ENCODE measurements around the gene CFAP92.

GRCh38 chr3:128864351-128864811, 129.5 kb downstream of the CFAP92 start:
- TF ChIP-seq CTCF (IDR thresholded peaks at IDR 0.05) (no peak), POLR2A (IDR thresholded peaks at IDR 0.05) (no peak)

Data from sigmoid colon (tissue), 3 donors.